Sciatic nerve (tissue), 2 donors: ENCODE data around the gene HDAC10. TPM values are rescaled to one million over a fixed set of nuclear protein-coding genes. Genes with fewer than 3 reads are reported as not detected.
A peak's percentile ranks its signal among the peaks of the same experiment; 100 is the strongest.

Source experiments
- ATAC-seq: fragments of 200-7000 bp; cut with Tn5 transposase; one replicate; pipeline ENCODE4 v1.9.1; 2020; ENCODE audit warnings: mild to moderate bottlenecking, moderate library complexity
- DNase-seq: peaks from one replicate; pipeline ENCODE4 v3.0.0-alpha.2; 2020; ENCODE audit warnings: low spot score
- intact Hi-C: fragments of 100-400 bp; cut with DNase I; formaldehyde crosslinking; loops from one replicate; pipeline ENCODE4 v1.14.2; 2022
- total RNA-seq: library from RNA; stranded (reverse); fragmentation: NEBNext Ultra II Directional; extraction: Animal tissue kit (Norgen Biotek cat#: 25700); gene quantifications from one replicate; pipeline ENCODE4 v1.2.1, GENCODE V29; 2021
- donor health status: DM: no; HTN: no; CAD: no.
- donor health status: DM: no; HTN: no; CAD: no.

Gene HDAC10
- total RNA-seq, 1 donor from 2014 or later = 32.4 TPM

DNA sequence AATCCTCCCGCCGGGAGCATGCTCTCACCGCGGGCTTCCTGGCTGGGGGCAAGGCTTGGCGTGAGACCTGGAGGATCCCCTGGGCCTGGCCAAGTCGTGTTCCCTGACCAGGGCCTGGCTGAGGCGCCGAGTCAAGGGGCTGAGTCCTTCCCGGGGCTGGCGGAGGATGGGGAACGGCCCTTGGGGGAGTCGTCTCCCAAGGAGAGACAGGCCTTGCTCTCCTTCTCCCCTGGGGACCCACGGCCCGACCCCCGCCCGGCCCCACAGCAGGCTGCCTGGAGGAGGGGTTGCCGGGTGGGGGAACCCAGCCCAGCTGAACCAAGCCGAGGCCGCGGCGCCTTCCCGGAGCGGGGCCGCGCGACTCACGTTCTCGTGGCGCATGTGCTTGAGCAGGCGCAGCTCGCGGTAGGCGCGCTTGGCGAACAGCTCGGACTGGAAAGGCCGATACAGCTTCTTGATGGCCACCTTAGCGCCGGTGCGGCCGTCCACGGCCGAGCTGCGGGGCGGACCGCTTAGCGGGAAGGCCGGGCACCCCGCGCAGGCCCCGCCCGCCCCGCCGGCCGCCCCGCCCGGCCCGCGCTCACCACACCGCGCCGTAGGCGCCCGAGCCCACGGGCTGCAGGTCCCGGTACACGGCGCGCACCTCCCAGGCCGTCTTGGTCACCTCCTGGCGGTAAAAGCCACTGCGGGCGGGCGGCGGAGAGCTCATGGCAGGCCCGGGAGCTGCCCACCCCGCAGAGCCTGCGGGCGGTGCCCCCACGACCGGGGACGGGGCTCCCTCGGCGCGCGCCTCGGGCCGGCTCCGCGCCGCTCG, 9.9 kb upstream of the HDAC10 start:
- DNase-seq (no peak), ATAC-seq (peak; percentile 34)
- intact Hi-C loops = loop anchor here (5.0 kb wide), 1 partner anchor 76 kb away; no protein-coding TSS in a partner anchor

DNA sequence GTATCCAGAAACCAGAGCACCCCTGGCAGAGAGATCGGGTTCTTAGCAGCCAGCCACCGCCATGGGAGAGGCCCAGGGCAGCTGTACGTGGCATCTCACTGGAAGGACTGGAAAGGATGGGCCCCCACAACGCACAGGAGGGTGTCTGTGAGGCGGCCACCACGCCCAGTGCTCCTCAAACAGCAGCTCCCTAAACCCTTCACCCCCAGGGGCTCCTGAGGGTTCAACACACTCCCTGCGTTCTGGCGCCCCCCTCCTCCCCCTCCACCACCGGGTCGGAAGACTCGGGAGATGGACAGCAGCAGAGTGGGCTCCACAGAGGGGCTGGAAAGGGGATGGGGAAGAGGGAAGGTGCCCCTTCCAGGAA, 9.4 kb upstream of the HDAC10 start:
- intact Hi-C loops = loop anchor here (5.0 kb wide), 1 partner anchor 77 kb away; no protein-coding TSS in a partner anchor
- no peak for ATAC-seq
- no peak for DNase-seq

DNA sequence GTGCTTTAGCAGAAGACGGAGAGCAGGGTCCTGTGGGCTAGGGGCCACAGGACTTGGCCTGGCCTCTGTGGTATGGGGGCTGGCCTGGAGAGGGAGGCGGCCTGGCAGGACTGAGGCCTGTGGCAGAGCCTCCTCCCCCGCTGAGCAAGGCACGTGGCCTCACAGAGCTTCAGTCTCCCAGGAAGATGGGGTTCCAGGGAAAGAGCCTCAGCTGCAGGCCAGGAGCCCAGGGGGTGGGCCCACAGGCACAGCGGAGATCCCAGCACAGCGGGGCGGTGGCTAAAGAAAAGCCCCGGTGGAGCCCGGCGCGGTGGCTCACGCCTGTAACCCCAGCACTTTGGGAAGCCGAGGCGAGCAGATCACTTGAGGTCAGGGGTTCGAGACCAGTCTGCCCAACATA, 8.2 kb upstream of the HDAC10 start:
- ATAC-seq = no peak
- DNase-seq = no peak
- intact Hi-C loops = no loop called here

- ATAC-seq = no peak
- intact Hi-C loops = no loop called here
- no peak for DNase-seq
Observed at GRCh38 chr22:50258361-50259292, 7.6 kb upstream of the HDAC10 start.

- intact Hi-C loops = no loop called here
- DNase-seq (no peak), ATAC-seq (no peak)
Observed at GRCh38 chr22:50257451-50258360, 6.6 kb upstream of the HDAC10 start.

GRCh38 chr22:50257041-50257440, 6.0 kb upstream of the HDAC10 start:
- intact Hi-C loops = no loop called here
- DNase-seq (no peak), ATAC-seq (no peak)

GRCh38 chr22:50256258-50256862, 5.3 kb upstream of the HDAC10 start:
- ATAC-seq (no peak), DNase-seq (no peak)
- intact Hi-C loops = no loop called here

GRCh38 chr22:50255607-50256006, 4.5 kb upstream of the HDAC10 start:
- DNase-seq = no peak
- no peak for ATAC-seq
- intact Hi-C loops = no loop called here

DNA sequence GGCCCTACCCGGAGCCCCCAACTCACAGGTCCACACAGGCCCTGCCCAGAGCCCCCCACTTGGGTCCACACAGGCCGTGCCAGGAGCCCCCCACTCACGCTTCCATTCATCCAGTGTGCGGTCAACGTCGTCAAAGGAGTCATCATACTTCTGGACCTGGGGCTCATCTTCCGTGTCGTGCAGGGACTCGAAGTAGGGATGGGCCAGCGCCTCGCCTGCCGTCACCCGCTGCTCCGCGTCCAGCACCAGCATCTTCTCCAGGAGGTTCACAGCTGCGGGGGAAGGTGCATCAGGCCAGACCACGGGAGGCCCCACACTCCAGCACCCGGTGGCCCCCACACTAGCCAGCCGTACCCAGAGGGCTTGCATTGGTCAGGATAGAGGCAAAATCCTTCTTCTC, 4.0 kb upstream of the HDAC10 start:
- DNase-seq = no peak
- no peak for ATAC-seq
- intact Hi-C loops = no loop called here

DNA sequence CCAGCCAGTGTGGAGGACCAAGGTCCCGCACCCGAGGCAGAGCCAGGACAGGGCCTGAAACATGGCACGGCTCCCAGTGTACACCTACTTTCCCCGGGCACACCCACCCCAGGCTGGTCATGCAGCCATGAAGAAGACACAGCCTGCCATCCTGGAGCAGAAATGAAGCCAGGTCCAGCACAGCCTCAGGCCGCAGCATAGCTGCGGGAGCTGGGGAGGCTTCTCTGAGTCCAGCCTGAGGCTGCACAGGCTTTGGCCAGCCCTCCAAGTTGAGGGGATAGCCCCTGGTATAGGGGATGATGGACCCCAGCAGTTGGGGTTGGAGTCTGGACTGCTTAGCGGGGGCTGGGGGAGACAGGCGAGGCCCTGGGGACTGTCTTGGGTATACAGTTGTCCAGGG, 2.9 kb upstream of the HDAC10 start:
- intact Hi-C loops = loop anchor here (5.0 kb wide), 1 partner anchor 73 kb away; the partner anchor contains the start of gene DENND6B
- ATAC-seq (no peak), DNase-seq (no peak)

- intact Hi-C loops = loop anchor here (5.0 kb wide), 1 partner anchor 74 kb away; the partner anchor contains the start of gene DENND6B
- ATAC-seq (no peak), DNase-seq (no peak)
Observed at GRCh38 chr22:50253046-50253915, 2.2 kb upstream of the HDAC10 start.

DNA sequence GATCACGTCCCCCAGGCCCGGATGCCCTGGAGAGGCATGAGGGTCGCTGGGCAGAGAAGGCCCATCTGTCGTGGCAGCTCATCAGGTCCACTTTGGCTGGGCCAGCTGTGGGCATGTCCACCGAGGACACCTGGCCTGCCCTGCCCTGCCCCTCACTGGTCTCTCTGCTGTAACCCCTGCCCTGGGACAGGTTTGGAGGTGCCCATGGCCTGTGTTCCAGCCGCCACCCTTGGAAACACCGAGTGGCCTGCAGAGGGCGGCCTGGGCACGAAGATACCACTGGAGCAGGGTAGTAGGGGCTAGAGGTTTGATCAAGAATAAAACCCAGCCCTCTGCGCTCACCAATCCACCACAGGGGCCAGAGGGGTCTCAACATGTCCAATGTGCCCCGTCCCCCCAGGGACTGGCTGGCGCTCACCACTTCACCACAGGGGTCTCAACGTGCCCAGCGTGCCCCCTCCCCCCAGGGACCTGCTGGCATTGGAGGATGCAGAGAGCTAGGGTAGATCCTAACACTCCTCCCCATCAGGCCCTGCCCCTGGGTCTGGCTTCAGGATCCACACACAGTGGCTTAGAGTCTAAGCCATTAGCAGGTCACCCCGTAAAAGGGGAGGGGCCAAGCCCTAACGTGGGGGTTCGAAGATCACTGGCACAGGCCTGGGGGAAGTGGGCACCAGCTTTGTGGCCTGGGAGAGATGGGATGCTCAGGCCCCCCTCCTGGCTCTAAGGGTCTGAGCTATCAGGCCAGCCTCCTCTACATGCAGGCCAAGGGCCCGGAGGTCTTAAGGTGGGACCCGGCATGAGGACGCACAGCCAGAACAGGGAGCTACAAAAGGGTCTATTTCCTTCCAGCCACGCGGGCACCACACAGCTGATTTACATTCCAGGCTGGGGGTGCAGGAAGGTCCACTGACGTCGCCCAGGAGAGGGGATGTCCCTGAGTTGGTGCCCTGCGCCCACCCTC, 1.3 kb upstream of the HDAC10 start:
- intact Hi-C loops = loop anchor here (5.0 kb wide), 1 partner anchor 75 kb away; the partner anchor contains the start of gene DENND6B
- DNase-seq (peak; percentile 85), ATAC-seq (peak; percentile 77)

GRCh38 chr22:50251477-50252081, 514 bp upstream of the HDAC10 start:
- no peak for DNase-seq
- intact Hi-C loops = loop anchor here (5.0 kb wide), 1 partner anchor 76 kb away; the partner anchor contains the start of gene DENND6B
- peak; percentile 1 for ATAC-seq

DNA sequence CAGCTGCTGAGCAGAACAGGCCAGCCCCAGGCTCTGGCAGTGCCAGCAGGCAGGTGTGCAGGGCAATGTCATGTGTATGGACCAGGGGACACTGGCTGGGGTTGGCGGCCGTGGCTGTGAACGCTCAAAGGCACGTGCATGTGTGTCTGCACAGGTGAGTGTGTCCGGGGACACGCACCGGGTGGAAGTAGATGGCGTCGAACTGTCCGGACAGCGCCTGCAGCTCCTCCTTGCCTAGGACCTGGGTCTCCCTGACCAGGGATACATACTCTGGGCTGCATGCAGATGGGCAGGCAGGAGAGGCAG, 863 bp downstream of the HDAC10 start:
- intact Hi-C loops = loop anchor here (5.0 kb wide), 1 partner anchor 77 kb away; the partner anchor contains the start of gene DENND6B
- ATAC-seq (no peak), DNase-seq (no peak)

- DNase-seq = no peak
- intact Hi-C loops = loop anchor here (5.0 to 10.0 kb wide), 2 partner anchors 78 to 255 kb away; partner anchors contain the start of genes DENND6B, LMF2 and NCAPH2
- ATAC-seq = no peak
Observed at GRCh38 chr22:50249341-50250248, 1.5 kb downstream of the HDAC10 start.
